ENCODE measurements around the gene KDM4C. TPM values are rescaled to one million over a fixed set of nuclear protein-coding genes. Genes with fewer than 3 reads are reported as not detected.

Gene KDM4C
- total and polyA plus RNA-seq, 2 of the 13 experiments (the other 11 are each of a cell fraction or from before 2014, with no cell fraction given), result 19.4 to 23.6 TPM

- TF ChIP-seq PATZ1 (CRISPR knock-in tag; IDR thresholded peaks at IDR 0.05), result 0 out of 2 replicates have a peak, but pooled peaks have one; percentile 14
- no peak for TF ChIP-seq BRCA1 (CRISPR knock-in tag; IDR thresholded peaks at IDR 0.05)
- no peak for TF ChIP-seq ZNF616 (CRISPR knock-in tag; IDR thresholded peaks at IDR 0.05; ENCODE audit: low read depth)
- no peak for TF ChIP-seq ZNF660 (CRISPR knock-in tag; IDR thresholded peaks at IDR 0.05; ENCODE audit: borderline replicate concordance, low read depth)
- 0 out of 2 replicates have a peak, but pooled peaks have one; percentile 51 for TF ChIP-seq ZNF234 (CRISPR knock-in tag; conservative IDR thresholded peaks at IDR 0.05)
- no peak; the same call in 1 of the 2 replicates for TF ChIP-seq ZNF792 (CRISPR knock-in tag; IDR thresholded peaks at IDR 0.05)
- TF ChIP-seq, protein P1, sequence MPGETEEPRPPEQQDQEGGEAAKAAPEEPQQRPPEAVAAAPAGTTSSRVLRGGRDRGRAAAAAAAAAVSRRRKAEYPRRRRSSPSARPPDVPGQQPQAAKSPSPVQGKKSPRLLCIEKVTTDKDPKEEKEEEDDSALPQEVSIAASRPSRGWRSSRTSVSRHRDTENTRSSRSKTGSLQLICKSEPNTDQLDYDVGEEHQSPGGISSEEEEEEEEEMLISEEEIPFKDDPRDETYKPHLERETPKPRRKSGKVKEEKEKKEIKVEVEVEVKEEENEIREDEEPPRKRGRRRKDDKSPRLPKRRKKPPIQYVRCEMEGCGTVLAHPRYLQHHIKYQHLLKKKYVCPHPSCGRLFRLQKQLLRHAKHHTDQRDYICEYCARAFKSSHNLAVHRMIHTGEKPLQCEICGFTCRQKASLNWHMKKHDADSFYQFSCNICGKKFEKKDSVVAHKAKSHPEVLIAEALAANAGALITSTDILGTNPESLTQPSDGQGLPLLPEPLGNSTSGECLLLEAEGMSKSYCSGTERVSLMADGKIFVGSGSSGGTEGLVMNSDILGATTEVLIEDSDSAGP (CRISPR knock-in tag; IDR thresholded peaks at IDR 0.05; ENCODE audit: borderline replicate concordance), result no peak
- no peak for TF ChIP-seq EED (CRISPR knock-in tag; IDR thresholded peaks at IDR 0.05)
- no peak for TF ChIP-seq ZNF296 (CRISPR knock-in tag; conservative IDR thresholded peaks at IDR 0.05)
- TF ChIP-seq IKZF1 (IDR thresholded peaks at IDR 0.05), result no peak
- no peak for TF ChIP-seq REST (IDR thresholded peaks at IDR 0.05; ENCODE audit: borderline replicate concordance in 1 of 2, low read depth in 1 of 2, low read length in 2 of 2)
- TF ChIP-seq POLR2AphosphoS2 (IDR thresholded peaks at IDR 0.05; ENCODE audit: low read depth, low read length), result no peak
- TF ChIP-seq, protein P2, sequence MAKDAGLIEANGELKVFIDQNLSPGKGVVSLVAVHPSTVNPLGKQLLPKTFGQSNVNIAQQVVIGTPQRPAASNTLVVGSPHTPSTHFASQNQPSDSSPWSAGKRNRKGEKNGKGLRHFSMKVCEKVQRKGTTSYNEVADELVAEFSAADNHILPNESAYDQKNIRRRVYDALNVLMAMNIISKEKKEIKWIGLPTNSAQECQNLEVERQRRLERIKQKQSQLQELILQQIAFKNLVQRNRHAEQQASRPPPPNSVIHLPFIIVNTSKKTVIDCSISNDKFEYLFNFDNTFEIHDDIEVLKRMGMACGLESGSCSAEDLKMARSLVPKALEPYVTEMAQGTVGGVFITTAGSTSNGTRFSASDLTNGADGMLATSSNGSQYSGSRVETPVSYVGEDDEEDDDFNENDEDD (CRISPR knock-in tag; IDR thresholded peaks at IDR 0.05; ENCODE audit: borderline replicate concordance), result no peak
- TF ChIP-seq KMT2B (CRISPR knock-in tag; IDR thresholded peaks at IDR 0.05), result no peak
- TF ChIP-seq DNMT1 (CRISPR knock-in tag; IDR thresholded peaks at IDR 0.05), result no peak
- TF ChIP-seq HOXA9 (CRISPR knock-in tag; IDR thresholded peaks at IDR 0.05; ENCODE audit: borderline replicate concordance), result 0 out of 2 replicates have a peak, but pooled peaks have one; percentile 17
- peak; percentile 97 for TF ChIP-seq ZSCAN29 (CRISPR knock-in tag; conservative IDR thresholded peaks at IDR 0.05)
- TF ChIP-seq, protein P3, sequence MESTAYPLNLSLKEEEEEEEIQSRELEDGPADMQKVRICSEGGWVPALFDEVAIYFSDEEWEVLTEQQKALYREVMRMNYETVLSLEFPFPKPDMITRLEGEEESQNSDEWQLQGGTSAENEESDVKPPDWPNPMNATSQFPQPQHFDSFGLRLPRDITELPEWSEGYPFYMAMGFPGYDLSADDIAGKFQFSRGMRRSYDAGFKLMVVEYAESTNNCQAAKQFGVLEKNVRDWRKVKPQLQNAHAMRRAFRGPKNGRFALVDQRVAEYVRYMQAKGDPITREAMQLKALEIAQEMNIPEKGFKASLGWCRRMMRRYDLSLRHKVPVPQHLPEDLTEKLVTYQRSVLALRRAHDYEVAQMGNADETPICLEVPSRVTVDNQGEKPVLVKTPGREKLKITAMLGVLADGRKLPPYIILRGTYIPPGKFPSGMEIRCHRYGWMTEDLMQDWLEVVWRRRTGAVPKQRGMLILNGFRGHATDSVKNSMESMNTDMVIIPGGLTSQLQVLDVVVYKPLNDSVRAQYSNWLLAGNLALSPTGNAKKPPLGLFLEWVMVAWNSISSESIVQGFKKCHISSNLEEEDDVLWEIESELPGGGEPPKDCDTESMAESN (CRISPR knock-in tag; conservative IDR thresholded peaks at IDR 0.05), result 0 out of 2 replicates have a peak, but pooled peaks have one; percentile 6
- no peak for TF ChIP-seq ZNF382 (CRISPR knock-in tag; IDR thresholded peaks at IDR 0.05; ENCODE audit: borderline replicate concordance)
Observed at GRCh38 chr9:6758498-6759184, 868 bp downstream of the KDM4C start (continued).
